SK-N-SH (cell line): ENCODE data around the gene PRKACA. TPM values are rescaled to one million over a fixed set of nuclear protein-coding genes. Genes with fewer than 3 reads are reported as not detected.

ENCODE experiments used
- CTCF ChIA-PET: fragments of 300-600, 350-600 bp; formaldehyde crosslinking; extraction: SDS; loops from one replicate; lab custom pipeline; 2021; lab: Yijun Ruan, JAX
- POLR2A ChIA-PET: fragments of 350-600 bp; sonication (Branson Sonifier 250); formaldehyde crosslinking; extraction: SDS; loops from one replicate; lab custom pipeline; 2020; ENCODE audit warnings: antibody characterized with exemption, inconsistent platforms; lab: Yijun Ruan, JAX
- DNase-seq: peaks from one replicate; pipeline ENCODE4 v3.0.0; 2012
- H2AFZ ChIP-seq: fragments of 200-600 bp; sonication (generic); 2 replicates; pipeline ENCODE4 v1.8.1; 2016; ENCODE audit warnings: antibody characterized with exemption, mild to moderate bottlenecking, low read depth
- H3F3A ChIP-seq: fragments of 200-600 bp; sonication (generic); replicated peaks from 2 replicates; pipeline ENCODE3; 2016; ENCODE audit warnings: antibody characterized with exemption, mild to moderate bottlenecking; ENCODE audit not compliant: insufficient read depth
- H3K27ac ChIP-seq, 2 experiments: fragments of 200-500 bp in 1 of 2; fragments of 200-600 bp in 1 of 2; sonication (Bioruptor generic) in 1 of 2; sonication (generic), shearing (Covaris generic) in 1 of 2; 2 replicates each; pipeline versions ENCODE4 v1.5.1 to v1.6.1; 2014 to 2016; ENCODE audit warnings: low read depth in 2 of 2, inconsistent platforms in 1 of 2, low read length in 1 of 2, mild to moderate bottlenecking in 1 of 2, mixed read lengths in 1 of 2
- H3K27me3 ChIP-seq: fragments of 200-600 bp; sonication (generic), shearing (Covaris generic); 2 replicates; pipeline ENCODE4 v1.6.1; 2016; ENCODE audit warnings: mixed run types; ENCODE audit not compliant: insufficient read depth
- H3K36me3 ChIP-seq, 2 experiments: fragments of 200-500 bp in 1 of 2; fragments of 200-600 bp in 1 of 2; sonication (Bioruptor generic) in 1 of 2; sonication (generic) in 1 of 2; replicated peaks in 1 of 2; 2 replicates each; pipeline versions ENCODE3 to v1.5.1; 2014 to 2016; ENCODE audit warnings: low read length in 1 of 2, mild to moderate bottlenecking in 1 of 2; ENCODE audit not compliant: insufficient read depth in 2 of 2, control insufficient read depth in 1 of 2
- H3K4me1 ChIP-seq, 2 experiments: fragments of 200-500 bp in 1 of 2; fragments of 200-600 bp in 1 of 2; sonication (Bioruptor generic) in 1 of 2; sonication (generic), shearing (Covaris generic) in 1 of 2; 2 replicates each; pipeline versions ENCODE4 v1.5.1 to v1.6.1; 2014 to 2016; ENCODE audit warnings: low read depth in 1 of 2, low read length in 1 of 2, mixed run types in 1 of 2; ENCODE audit not compliant: insufficient read depth in 2 of 2, control insufficient read depth in 1 of 2
- H3K4me2 ChIP-seq: fragments of 200-600 bp; sonication (generic), shearing (Covaris generic); 2 replicates; pipeline ENCODE4 v1.6.1; 2017; ENCODE audit warnings: mixed run types
- H3K4me3 ChIP-seq, 2 experiments: fragments of 200-500 bp in 1 of 2; fragments of 200-600 bp in 1 of 2; sonication (Bioruptor generic) in 1 of 2; sonication (generic), shearing (Covaris generic) in 1 of 2; 2 replicates each; pipeline versions ENCODE4 v1.5.1 to v1.8.1; 2014 to 2016; ENCODE audit warnings: low read depth in 2 of 2, inconsistent platforms in 1 of 2, low read length in 1 of 2, mild to moderate bottlenecking in 1 of 2, mixed read lengths in 1 of 2, moderate library complexity in 1 of 2
- H3K79me2 ChIP-seq: fragments of 200-600 bp; sonication (generic); 2 replicates; pipeline ENCODE4 v1.8.1; 2017; ENCODE audit warnings: mild to moderate bottlenecking; ENCODE audit not compliant: insufficient read depth
- H3K9ac ChIP-seq: fragments of 200-600 bp; sonication (generic); 2 replicates; pipeline ENCODE4 v1.6.1; 2017; ENCODE audit warnings: mixed run types
- H3K9me2 ChIP-seq: fragments of 200-600 bp; sonication (generic); 2 replicates; pipeline ENCODE4 v1.6.1; 2017; ENCODE audit warnings: mixed run types
- H3K9me3 ChIP-seq: fragments of 200-600 bp; sonication (generic); 2 replicates; pipeline ENCODE4 v1.6.1; 2017; ENCODE audit warnings: mixed run types, mild to moderate bottlenecking, moderate library complexity
- H4K20me1 ChIP-seq: fragments of 200-600 bp; sonication (generic); 2 replicates; pipeline ENCODE4 v1.6.1; 2017; ENCODE audit warnings: mild to moderate bottlenecking, mixed run types; ENCODE audit not compliant: insufficient read depth
- EZH2phosphoT487 ChIP-seq: fragments of 200-600 bp; sonication (generic); IDR thresholded peaks from 2 replicates; pipeline ENCODE4 v1.6.1; 2017; ENCODE audit warnings: low read depth, mixed run types, mild to moderate bottlenecking, antibody characterized with exemption, moderate library complexity, borderline replicate concordance
- JUND ChIP-seq: IDR thresholded peaks from 2 replicates; pipeline ENCODE4 v1.4.0; 2012
- MEF2A ChIP-seq: IDR thresholded peaks from 2 replicates; pipeline ENCODE4 v1.4.0; 2012; ENCODE audit warnings: low read depth, borderline replicate concordance
- MXI1 ChIP-seq: IDR thresholded peaks from 2 replicates; pipeline ENCODE4 v1.6.1; 2012; ENCODE audit warnings: mild to moderate bottlenecking, low read depth, low read length, improper control_type of control experiment
- NFIC ChIP-seq: IDR thresholded peaks from 2 replicates; pipeline ENCODE4 v1.4.0; 2012; ENCODE audit warnings: borderline replicate concordance
- NRF1 ChIP-seq: IDR thresholded peaks from 2 replicates; pipeline ENCODE4 v1.6.1; 2012; ENCODE audit warnings: low read depth, mild to moderate bottlenecking, low read length
- POLR2AphosphoS5 ChIP-seq: IDR thresholded peaks from 2 replicates; pipeline ENCODE4 v1.6.1; 2012; ENCODE audit warnings: low read depth, low read length
- RAD21 ChIP-seq: IDR thresholded peaks from 2 replicates; pipeline ENCODE4 v1.6.1; 2012; ENCODE audit warnings: mild to moderate bottlenecking, low read length
- SMC3 ChIP-seq: IDR thresholded peaks from 2 replicates; pipeline ENCODE4 v1.6.1; 2012; ENCODE audit warnings: low read depth, low read length, improper control_type of control experiment
- TAF1 ChIP-seq: IDR thresholded peaks from 2 replicates; pipeline ENCODE4 v1.6.1; 2012; ENCODE audit warnings: low read depth, mild to moderate bottlenecking, low read length, moderate library complexity, borderline replicate concordance
- TEAD4 ChIP-seq: IDR thresholded peaks from 2 replicates; pipeline ENCODE4 v1.4.0; 2012; ENCODE audit warnings: mild to moderate bottlenecking, borderline replicate concordance; ENCODE audit not compliant: insufficient read depth
- WGBS: methylation state at CpG from one replicate; pipeline ENCODE4 v1.1.6; 2017; ENCODE audit warnings: low lambda C conversion rate; 5-methylcytosine and 5-hydroxymethylcytosine counted together
- polyA plus RNA-seq, 3 experiments: library from polyadenylated mRNA; depleted of rRNA; stranded (reverse); fragments of >200 nt; gene quantifications; 2 replicates each; pipeline ENCODE4 v1.2.3, GENCODE V29; 2012
- TF ChIP-seq, protein P1 (sequence below): fragments of 150-350 bp; IDR thresholded peaks from 2 replicates; pipeline ENCODE4 v1.6.1; 2017; ENCODE audit warnings: antibody characterized with exemption, low read length, low read depth, borderline replicate concordance
- TF ChIP-seq, protein P2 (sequence below): fragments of 200-600 bp; sonication (generic); IDR thresholded peaks from 2 replicates; pipeline ENCODE4 v1.6.1; 2017; ENCODE audit warnings: antibody characterized with exemption, mild to moderate bottlenecking, moderate library complexity

Gene PRKACA
- polyA plus RNA-seq, 1 of the 3 experiments (the other 2 are of a cell fraction) = 48.4 TPM

DNA sequence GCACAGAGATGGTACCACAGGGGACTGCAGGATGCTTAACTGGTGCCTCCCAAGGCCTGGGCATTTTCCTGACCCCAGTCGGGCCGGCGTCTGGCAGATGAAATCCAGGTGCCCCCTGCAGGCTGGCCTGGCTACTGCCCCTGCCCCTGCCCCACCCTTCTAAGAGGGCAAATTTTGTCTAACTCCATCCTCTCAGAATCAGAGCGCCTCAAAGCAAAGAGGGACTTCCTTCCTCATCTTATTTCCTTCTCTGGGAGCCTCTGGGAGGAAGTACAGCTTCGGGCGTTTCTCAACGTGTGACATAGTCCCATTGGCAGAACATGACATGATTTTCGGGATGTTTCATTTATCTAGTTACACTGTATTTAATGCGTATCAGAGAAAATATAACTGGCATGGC is 2.7 kb downstream of the PRKACA start:
- H3F3A ChIP-seq = peaks cover 9% of the 10 kb centered on the region
- H3K4me2 ChIP-seq = no peak overlapping the region
- H3K79me2 ChIP-seq = peaks cover 48% of the 10 kb centered on the region
- no peaks in the 10 kb centered on the region for H3K9me3 ChIP-seq
- no peak overlapping the region for H3K4me3 ChIP-seq
- 82% methylated on average over 9 of the region's 9 CpGs for WGBS
- H3K4me1 ChIP-seq = peaks cover 15 to 30% of the 10 kb centered on the region in 2 experiments
- H3K9ac ChIP-seq = no peak overlapping the region
- peak; percentile 20; the same call in 1 of the 2 replicates for TF ChIP-seq SMC3
- TF ChIP-seq, protein P1, sequence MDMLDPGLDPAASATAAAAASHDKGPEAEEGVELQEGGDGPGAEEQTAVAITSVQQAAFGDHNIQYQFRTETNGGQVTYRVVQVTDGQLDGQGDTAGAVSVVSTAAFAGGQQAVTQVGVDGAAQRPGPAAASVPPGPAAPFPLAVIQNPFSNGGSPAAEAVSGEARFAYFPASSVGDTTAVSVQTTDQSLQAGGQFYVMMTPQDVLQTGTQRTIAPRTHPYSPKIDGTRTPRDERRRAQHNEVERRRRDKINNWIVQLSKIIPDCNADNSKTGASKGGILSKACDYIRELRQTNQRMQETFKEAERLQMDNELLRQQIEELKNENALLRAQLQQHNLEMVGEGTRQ = no peak
- TF ChIP-seq POLR2AphosphoS5 = no peak
- no peak for TF ChIP-seq JUND
- no peak for TF ChIP-seq MEF2A
- TF ChIP-seq, protein P2, sequence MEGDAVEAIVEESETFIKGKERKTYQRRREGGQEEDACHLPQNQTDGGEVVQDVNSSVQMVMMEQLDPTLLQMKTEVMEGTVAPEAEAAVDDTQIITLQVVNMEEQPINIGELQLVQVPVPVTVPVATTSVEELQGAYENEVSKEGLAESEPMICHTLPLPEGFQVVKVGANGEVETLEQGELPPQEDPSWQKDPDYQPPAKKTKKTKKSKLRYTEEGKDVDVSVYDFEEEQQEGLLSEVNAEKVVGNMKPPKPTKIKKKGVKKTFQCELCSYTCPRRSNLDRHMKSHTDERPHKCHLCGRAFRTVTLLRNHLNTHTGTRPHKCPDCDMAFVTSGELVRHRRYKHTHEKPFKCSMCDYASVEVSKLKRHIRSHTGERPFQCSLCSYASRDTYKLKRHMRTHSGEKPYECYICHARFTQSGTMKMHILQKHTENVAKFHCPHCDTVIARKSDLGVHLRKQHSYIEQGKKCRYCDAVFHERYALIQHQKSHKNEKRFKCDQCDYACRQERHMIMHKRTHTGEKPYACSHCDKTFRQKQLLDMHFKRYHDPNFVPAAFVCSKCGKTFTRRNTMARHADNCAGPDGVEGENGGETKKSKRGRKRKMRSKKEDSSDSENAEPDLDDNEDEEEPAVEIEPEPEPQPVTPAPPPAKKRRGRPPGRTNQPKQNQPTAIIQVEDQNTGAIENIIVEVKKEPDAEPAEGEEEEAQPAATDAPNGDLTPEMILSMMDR = peak; percentile 52
- TF ChIP-seq RAD21 = peak; percentile 16; the same call in 1 of the 2 replicates
- no peak for TF ChIP-seq NRF1
- no peaks in the 10 kb centered on the region for H3K36me3 ChIP-seq
- peak; percentile 60 for DNase-seq
- no peaks in the 10 kb centered on the region for H3K27me3 ChIP-seq
- no peak overlapping the region for H3K27ac ChIP-seq
- no peak overlapping the region for H2AFZ ChIP-seq
- no peaks in the 10 kb centered on the region for H4K20me1 ChIP-seq
- ChIA-PET POLR2A (no interaction called here), CTCF (interaction anchor here (1.6 to 4.7 kb wide), 6 partner anchors 13 to 234 kb away, joined by 4 to 28 read pairs (median 14); partner anchors contain the start of genes ASF1B, MISP3 and SAMD1)
- no peaks in the 10 kb centered on the region for H3K9me2 ChIP-seq

DNA sequence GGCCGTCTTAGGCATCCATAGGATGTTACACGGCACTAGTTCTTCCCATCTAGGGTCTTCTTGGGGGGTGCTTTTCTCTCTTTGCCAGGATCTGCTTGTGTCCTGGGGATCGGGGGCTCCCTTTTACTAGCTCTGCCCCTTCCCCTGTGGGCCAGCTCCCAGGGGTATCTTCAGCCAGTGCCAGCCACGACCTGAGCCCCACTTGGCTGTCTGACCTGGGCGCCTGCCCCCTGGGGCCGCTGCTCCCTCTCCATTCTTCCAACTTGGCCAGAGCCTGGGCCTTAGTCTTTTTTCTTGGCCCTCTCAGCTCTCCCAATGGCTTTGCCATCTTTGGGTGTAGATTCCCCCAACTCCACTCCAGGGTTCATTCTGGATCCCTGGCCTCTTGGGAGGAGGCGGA is 3.1 kb downstream of the PRKACA start:
- no peak overlapping the region for H2AFZ ChIP-seq
- H3F3A ChIP-seq = peaks cover 9% of the 10 kb centered on the region
- ChIA-PET POLR2A (no interaction called here), CTCF (interaction anchor here (0.7 to 4.7 kb wide), 7 partner anchors 9 to 235 kb away, joined by 3 to 28 read pairs (median 9); partner anchors contain the start of genes ASF1B, MISP3 and SAMD1)
- no peaks in the 10 kb centered on the region for H3K27me3 ChIP-seq
- H3K79me2 ChIP-seq = peaks cover 50% of the 10 kb centered on the region
- no peaks in the 10 kb centered on the region for H3K36me3 ChIP-seq
- 100% methylated on average over 5 of the region's 7 CpGs for WGBS
- peaks cover 15 to 26% of the 10 kb centered on the region in 2 experiments for H3K4me1 ChIP-seq
- no peaks in the 10 kb centered on the region for H3K9me3 ChIP-seq
- H3K9ac ChIP-seq = no peak overlapping the region
- no peaks in the 10 kb centered on the region for H3K9me2 ChIP-seq
- H3K27ac ChIP-seq = no peak overlapping the region
- no peak for DNase-seq
- H3K4me2 ChIP-seq = no peak overlapping the region
- H3K4me3 ChIP-seq = no peak overlapping the region
- TF ChIP-seq TAF1 (no peak), EZH2phosphoT487 (no peak), MXI1 (no peak), TEAD4 (no peak), NFIC (no peak), RAD21 (no peak)
- TF ChIP-seq, all 33 proteins: peak for 0
- no peaks in the 10 kb centered on the region for H4K20me1 ChIP-seq
